ENCODE data around the gene YPEL3.

DNA sequence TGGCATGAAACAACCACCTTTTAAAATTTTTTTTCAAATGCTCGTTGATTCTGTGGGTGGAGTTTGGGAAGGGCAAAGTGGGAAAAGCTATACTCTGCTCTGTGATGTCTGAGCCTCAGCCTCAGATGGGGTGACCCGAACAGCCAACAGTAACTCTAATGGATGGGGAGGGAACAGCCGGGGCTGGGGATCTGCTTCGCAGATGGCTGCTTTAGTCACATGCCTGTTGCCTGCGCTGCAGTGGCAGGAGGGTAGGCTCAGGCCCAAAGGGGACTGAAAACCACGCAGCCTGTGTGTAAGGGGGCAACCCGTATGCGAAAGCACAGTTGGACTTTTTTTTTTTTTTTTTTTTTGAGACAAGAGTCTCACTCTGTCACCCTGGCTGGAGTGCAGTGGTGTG, 41.9 kb upstream of the YPEL3 start:
- TF ChIP-seq POLR2A (IDR thresholded peaks at IDR 0.05; ENCODE audit: low read depth) (no peak), EP300 (IDR thresholded peaks at IDR 0.05) (no peak)
- TF ChIP-seq, protein P1, sequence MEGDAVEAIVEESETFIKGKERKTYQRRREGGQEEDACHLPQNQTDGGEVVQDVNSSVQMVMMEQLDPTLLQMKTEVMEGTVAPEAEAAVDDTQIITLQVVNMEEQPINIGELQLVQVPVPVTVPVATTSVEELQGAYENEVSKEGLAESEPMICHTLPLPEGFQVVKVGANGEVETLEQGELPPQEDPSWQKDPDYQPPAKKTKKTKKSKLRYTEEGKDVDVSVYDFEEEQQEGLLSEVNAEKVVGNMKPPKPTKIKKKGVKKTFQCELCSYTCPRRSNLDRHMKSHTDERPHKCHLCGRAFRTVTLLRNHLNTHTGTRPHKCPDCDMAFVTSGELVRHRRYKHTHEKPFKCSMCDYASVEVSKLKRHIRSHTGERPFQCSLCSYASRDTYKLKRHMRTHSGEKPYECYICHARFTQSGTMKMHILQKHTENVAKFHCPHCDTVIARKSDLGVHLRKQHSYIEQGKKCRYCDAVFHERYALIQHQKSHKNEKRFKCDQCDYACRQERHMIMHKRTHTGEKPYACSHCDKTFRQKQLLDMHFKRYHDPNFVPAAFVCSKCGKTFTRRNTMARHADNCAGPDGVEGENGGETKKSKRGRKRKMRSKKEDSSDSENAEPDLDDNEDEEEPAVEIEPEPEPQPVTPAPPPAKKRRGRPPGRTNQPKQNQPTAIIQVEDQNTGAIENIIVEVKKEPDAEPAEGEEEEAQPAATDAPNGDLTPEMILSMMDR (IDR thresholded peaks at IDR 0.05): no peak

Measured in esophagus muscularis mucosa (tissue), 4 donors.